GM12878 (cell line): ENCODE measurements around the gene KLHL30.

Experiments used
- CHD2 ChIP-seq: IDR thresholded peaks from 2 replicates; pipeline ENCODE4 v1.6.1; 2011; ENCODE audit warnings: low read depth, low read length, improper control_type of control experiment, borderline replicate concordance
- CTCF ChIP-seq, 3 experiments: IDR thresholded peaks in 2 of 3; conservative IDR thresholded peaks in 1 of 3; 2 replicates each; pipeline ENCODE4 v1.5.1; 2011; ENCODE audit warnings: low read depth in 3 of 3, low read length in 3 of 3, mild to moderate bottlenecking in 3 of 3, control low read depth in 2 of 3, moderate library complexity in 2 of 3, inconsistent platforms in 1 of 3, mixed read lengths in 1 of 3; ENCODE audit not compliant: control insufficient read depth in 2 of 3, insufficient read depth in 1 of 3; ENCODE audit errors: extremely low read depth in 1 of 3
- FOXM1 ChIP-seq: IDR thresholded peaks from 2 replicates; pipeline ENCODE4 v1.6.1; 2012; ENCODE audit warnings: low read depth, mild to moderate bottlenecking, inconsistent platforms, low read length, moderate library complexity
- JUND ChIP-seq: IDR thresholded peaks from 2 replicates; pipeline ENCODE4 v1.6.1; 2012; ENCODE audit warnings: low read depth, mild to moderate bottlenecking, low read length, improper control_type of control experiment, moderate library complexity
- NFXL1 ChIP-seq: fragments of 450-650 bp; IDR thresholded peaks from 2 replicates; pipeline ENCODE4 v1.6.1; 2017; ENCODE audit warnings: antibody characterized with exemption, mild to moderate bottlenecking, borderline replicate concordance
- POLR2AphosphoS5 ChIP-seq: IDR thresholded peaks from 2 replicates; pipeline ENCODE4 v1.6.1; 2011; ENCODE audit warnings: mild to moderate bottlenecking, low read length, inconsistent platforms
- RELA ChIP-seq: fragments of 450-650 bp; IDR thresholded peaks from 2 replicates; pipeline ENCODE4 v1.8.0; 2014; ENCODE audit warnings: borderline replicate concordance; ENCODE audit not compliant: partially characterized antibody
- SIN3A ChIP-seq: IDR thresholded peaks from 2 replicates; pipeline ENCODE4 v1.6.1; 2012; ENCODE audit warnings: low read depth, low read length, improper control_type of control experiment
- TAF1 ChIP-seq: IDR thresholded peaks from 2 replicates; pipeline ENCODE4 v1.6.1; 2011; ENCODE audit warnings: mild to moderate bottlenecking, low read depth, low read length, borderline replicate concordance
- TBL1XR1 ChIP-seq: IDR thresholded peaks from 2 replicates; pipeline ENCODE4 v1.6.1; 2012; ENCODE audit warnings: low read depth, low read length, improper control_type of control experiment
- USF2 ChIP-seq: IDR thresholded peaks from 2 replicates; pipeline ENCODE4 v1.6.1; 2011; ENCODE audit warnings: low read depth, low read length, improper control_type of control experiment, borderline replicate concordance
- ZSCAN29 ChIP-seq: fragments of 450-650 bp; IDR thresholded peaks from 2 replicates; pipeline ENCODE4 v1.6.1; 2017; ENCODE audit warnings: mild to moderate bottlenecking, moderate library complexity

GRCh38 chr2:238146884-238147544, 8.5 kb downstream of the KLHL30 start:
- TF ChIP-seq USF2: no peak
- no peak for TF ChIP-seq JUND
- TF ChIP-seq RELA: no peak
- TF ChIP-seq TBL1XR1: no peak
- no peak for TF ChIP-seq POLR2AphosphoS5
- no peak for TF ChIP-seq CHD2
- TF ChIP-seq FOXM1: no peak
- no peak for TF ChIP-seq SIN3A
- no peak for TF ChIP-seq NFXL1
- TF ChIP-seq CTCF (IDR thresholded peaks at IDR 0.05 in 2 of 3, conservative IDR thresholded peaks at IDR 0.05 in 1 of 3; ENCODE audit: control insufficient read depth in 2 of 3, extremely low read depth in 1 of 3, insufficient read depth in 1 of 3, low read depth in 3 of 3, low read length in 3 of 3): no peak
- TF ChIP-seq TAF1: no peak
- TF ChIP-seq ZSCAN29: no peak
